Spinal cord (tissue), 10 donors: ENCODE measurements around the gene CSTF3. TPM values are rescaled to one million over a fixed set of nuclear protein-coding genes. Genes with fewer than 3 reads are reported as not detected.
"Not testable (repeated sequence)": the region's sequence is repeated elsewhere in the genome, so short reads cannot be mapped to it uniquely, and the experiment has no call there.

ENCODE experiments used
- DNase-seq, 6 donors: peaks; one replicate each; pipeline versions ENCODE4 v3.0.0 to v3.0.0-alpha.2; 2013 to 2015; ENCODE audit warnings: low spot score in 6 of 6, low read depth in 4 of 6
- H3K27ac ChIP-seq: one replicate; pipeline ENCODE4 v1.5.1; 2013; ENCODE audit warnings: low read depth, low read length, control low read depth
- H3K27me3 ChIP-seq: one replicate; pipeline ENCODE4 v1.6.1; 2013; ENCODE audit warnings: low read length; ENCODE audit not compliant: control insufficient read depth, insufficient read depth
- H3K36me3 ChIP-seq: one replicate; pipeline ENCODE4 v1.6.1; 2013; ENCODE audit warnings: low read length; ENCODE audit not compliant: control insufficient read depth, insufficient read depth
- H3K4me1 ChIP-seq: one replicate; pipeline ENCODE4 v1.6.1; 2013; ENCODE audit warnings: low read length; ENCODE audit not compliant: control insufficient read depth, insufficient read depth
- H3K4me3 ChIP-seq: one replicate; pipeline ENCODE4 v1.5.1; 2013; ENCODE audit warnings: low read depth, low read length, control low read depth
- H3K9me3 ChIP-seq: one replicate; pipeline ENCODE4 v1.6.1; 2013; ENCODE audit warnings: low read length; ENCODE audit not compliant: control insufficient read depth, insufficient read depth
- WGBS: methylation state at CpG from one replicate; pipeline ENCODE4 v1.1.5; 2013; ENCODE audit warnings: missing lambda C conversion rate; ENCODE audit not compliant: insufficient coverage; 5-methylcytosine and 5-hydroxymethylcytosine counted together
- polyA plus RNA-seq, 2 donors: library from polyadenylated mRNA; unstranded; fragments of 120-200 nt; gene quantifications; one replicate each; pipeline ENCODE4 v1.2.1, GENCODE V29; 2013; ENCODE audit not compliant: insufficient read length in 2 of 2
- total RNA-seq, 2 donors: library from RNA; depleted of rRNA in 1 of 2; stranded (reverse); fragments of 120-200 nt in 1 of 2; fragments of >200 nt in 1 of 2; gene quantifications; one replicate each; pipeline versions ENCODE4 v1.2.3 to v1.2.4, GENCODE V29; 2013 to 2014
- donor health status: healthy.

Gene CSTF3
- total and polyA plus RNA-seq, 4 donors: 24.3 to 75.3 (median 55.2) TPM

DNA sequence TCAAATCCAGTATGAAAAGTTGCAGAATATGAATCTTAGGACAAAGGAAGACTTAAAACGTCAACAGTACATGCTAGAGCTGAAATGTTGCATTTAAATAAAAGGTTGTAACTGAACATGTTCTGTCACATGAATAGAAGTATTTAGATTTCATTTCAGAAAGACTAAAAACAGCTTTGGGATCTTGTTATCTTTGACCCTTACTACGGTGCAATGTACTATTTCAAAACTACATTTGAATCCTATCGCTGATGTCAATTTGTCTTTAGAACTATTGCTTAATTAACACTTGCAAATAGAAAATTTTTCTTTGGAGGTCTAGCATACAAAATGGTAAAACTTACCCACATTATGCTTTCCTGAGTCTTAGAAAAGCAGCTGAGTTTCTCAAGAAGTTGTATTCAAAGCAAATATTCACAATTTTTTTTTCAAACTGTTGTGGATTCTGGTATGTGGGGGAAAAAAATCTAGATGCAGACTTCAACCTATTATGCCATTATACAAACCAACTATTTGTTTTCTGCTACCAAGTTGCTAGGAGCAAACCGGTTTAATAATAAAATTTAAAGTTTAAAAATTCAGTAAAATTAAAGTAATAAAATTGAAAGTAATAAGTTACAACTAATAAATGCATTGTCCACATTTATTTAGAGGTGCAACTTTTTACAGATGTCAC lies 25.4 kb downstream of the CSTF3 start:
- no peak overlapping the region for H3K27ac ChIP-seq
- no peak for DNase-seq
- H3K4me1 ChIP-seq: no peaks in the 10 kb centered on the region
- no peaks in the 10 kb centered on the region for H3K9me3 ChIP-seq
- no CpG with 5 or more reads among the region's 4 CpGs for WGBS
- H3K27me3 ChIP-seq: no peaks in the 10 kb centered on the region
- no peaks in the 10 kb centered on the region for H3K36me3 ChIP-seq
- no peak overlapping the region for H3K4me3 ChIP-seq

GRCh38 chr11:33135216-33135615 lies 26.1 kb downstream of the CSTF3 start:
- peak in 2 of 6 donors; percentile 12 for DNase-seq
- WGBS: 60% methylated on average over 1 of the region's 1 CpG
- no peak overlapping the region for H3K27ac ChIP-seq

DNA sequence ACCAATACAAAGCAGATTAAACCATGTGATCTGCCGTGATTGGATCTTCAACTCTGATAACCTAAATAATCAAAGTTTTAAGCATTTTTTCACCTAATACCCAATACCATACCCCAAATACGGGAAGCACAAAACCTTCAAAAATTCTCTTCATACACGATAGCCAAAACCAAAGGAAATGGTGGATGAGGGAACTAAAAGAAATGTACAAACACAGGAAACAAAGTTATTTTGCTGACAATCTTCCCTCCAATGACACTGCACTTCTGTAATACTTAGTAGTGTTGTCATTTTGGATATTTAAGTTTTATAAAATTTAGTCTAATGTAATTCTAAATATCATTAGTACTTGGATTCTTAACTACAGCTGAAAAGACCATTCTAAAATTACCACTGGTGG lies 27.0 kb downstream of the CSTF3 start:
- no peaks in the 10 kb centered on the region for H3K9me3 ChIP-seq
- no peaks in the 10 kb centered on the region for H3K36me3 ChIP-seq
- H3K27ac ChIP-seq: no peak overlapping the region
- no peak for DNase-seq
- no peaks in the 10 kb centered on the region for H3K27me3 ChIP-seq
- WGBS: no CpG with 5 or more reads among the region's 3 CpGs
- no peaks in the 10 kb centered on the region for H3K4me1 ChIP-seq
- H3K4me3 ChIP-seq: no peak overlapping the region

More at GRCh38 chr11:33135216-33135615, 26.1 kb downstream of the CSTF3 start:
- no peak overlapping the region for H3K4me3 ChIP-seq
- H3K4me1 ChIP-seq: no peaks in the 10 kb centered on the region
- H3K36me3 ChIP-seq: no peaks in the 10 kb centered on the region
- H3K27me3 ChIP-seq: no peaks in the 10 kb centered on the region
- H3K9me3 ChIP-seq: no peaks in the 10 kb centered on the region

DNA sequence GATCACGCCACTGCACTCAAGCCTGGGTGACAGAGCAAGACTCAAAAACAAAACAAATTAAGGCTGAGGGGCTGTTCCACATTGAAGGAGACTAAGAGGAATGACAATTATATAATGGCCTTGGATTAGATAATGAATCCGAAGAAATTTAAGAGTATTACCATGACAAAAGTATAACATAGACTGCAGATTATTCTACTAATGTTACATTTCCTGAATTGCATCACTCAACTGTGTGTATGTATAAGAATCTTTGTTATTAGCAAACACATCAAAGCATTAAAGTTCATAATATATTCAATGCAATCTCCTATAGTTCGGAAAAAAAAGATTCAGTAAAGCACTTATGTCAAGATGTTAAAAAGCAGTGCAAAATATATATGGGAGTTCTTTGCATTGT lies 27.5 kb downstream of the CSTF3 start:
- H3K36me3 ChIP-seq: no peaks in the 10 kb centered on the region
- no peak for DNase-seq
- no peak overlapping the region for H3K4me3 ChIP-seq
- no peaks in the 10 kb centered on the region for H3K27me3 ChIP-seq
- no peaks in the 10 kb centered on the region for H3K9me3 ChIP-seq
- no peaks in the 10 kb centered on the region for H3K4me1 ChIP-seq
- no CpG with 5 or more reads among the region's 3 CpGs for WGBS
- H3K27ac ChIP-seq: no peak overlapping the region

DNA sequence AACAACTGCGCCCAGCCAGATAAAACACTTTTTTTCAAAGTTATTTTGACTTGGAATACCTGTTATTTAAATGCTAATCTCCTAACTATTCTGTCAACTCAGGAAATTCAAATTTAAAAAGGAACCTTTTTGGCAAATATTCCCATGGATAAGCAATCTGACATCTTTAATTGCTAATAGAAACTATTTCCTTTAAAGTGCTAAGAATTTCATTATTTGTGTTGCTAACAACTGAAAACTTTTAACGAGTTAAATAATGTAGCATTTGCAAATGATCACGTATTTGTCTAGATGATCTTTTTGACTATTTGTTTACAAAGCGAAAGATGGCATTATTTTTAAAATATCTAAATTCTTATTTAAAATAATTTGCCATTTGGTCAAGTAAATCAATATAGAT lies 28.8 kb downstream of the CSTF3 start:
- no peaks in the 10 kb centered on the region for H3K4me1 ChIP-seq
- no CpG with 5 or more reads among the region's 4 CpGs for WGBS
- H3K27me3 ChIP-seq: no peaks in the 10 kb centered on the region
- no peak overlapping the region for H3K27ac ChIP-seq
- DNase-seq: no peak
- H3K36me3 ChIP-seq: no peaks in the 10 kb centered on the region
- H3K9me3 ChIP-seq: no peaks in the 10 kb centered on the region
- H3K4me3 ChIP-seq: no peak overlapping the region

DNA sequence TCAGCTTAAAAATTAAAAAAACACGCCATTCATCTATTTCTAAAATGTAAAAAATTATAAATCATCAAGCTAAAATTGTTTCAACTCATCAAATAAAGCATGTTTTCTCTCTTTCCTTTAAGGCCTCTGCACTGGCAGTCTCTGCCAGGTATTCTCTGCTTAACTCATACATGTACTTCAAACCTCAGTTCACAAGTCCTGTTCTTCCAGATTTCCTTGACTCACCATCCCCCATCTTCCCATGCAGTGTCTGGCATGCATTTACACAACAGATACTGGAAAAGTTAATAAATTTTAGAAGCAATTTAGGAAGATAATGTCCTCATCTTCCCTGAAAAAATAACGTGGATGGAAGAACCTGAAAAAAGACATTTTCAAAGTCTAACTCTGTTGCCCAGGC lies 32.5 kb downstream of the CSTF3 start:
- H3K4me3 ChIP-seq: no peak overlapping the region
- no peaks in the 10 kb centered on the region for H3K27me3 ChIP-seq
- WGBS: 78% methylated on average over 1 of the region's 2 CpGs
- peaks cover 2% of the 10 kb centered on the region for H3K9me3 ChIP-seq
- DNase-seq: no peak
- H3K36me3 ChIP-seq: no peaks in the 10 kb centered on the region
- no peak overlapping the region for H3K27ac ChIP-seq
- no peaks in the 10 kb centered on the region for H3K4me1 ChIP-seq

DNA sequence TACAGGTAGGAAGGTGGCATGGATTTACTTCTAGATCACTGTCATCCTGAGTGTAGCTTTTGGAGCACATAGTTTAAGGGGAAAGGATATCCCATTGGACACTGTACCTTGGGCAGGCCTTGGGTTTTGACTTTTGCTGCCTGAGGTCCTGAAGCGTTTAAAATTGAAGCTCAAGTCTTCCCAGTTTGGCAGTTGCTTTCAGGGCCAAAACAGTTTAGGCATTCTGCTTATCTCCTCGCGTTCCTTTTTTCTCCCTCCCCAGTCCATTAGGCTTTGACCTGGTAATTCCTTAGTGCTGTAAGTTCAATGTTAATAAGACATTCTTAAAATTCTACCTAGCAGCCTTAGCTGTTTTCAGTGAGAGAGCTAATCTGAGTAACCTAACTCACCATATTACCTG lies 35.7 kb downstream of the CSTF3 start:
- 100% methylated on average over 1 of the region's 3 CpGs for WGBS
- H3K27me3 ChIP-seq: no peaks in the 10 kb centered on the region
- H3K27ac ChIP-seq: no peak overlapping the region
- H3K36me3 ChIP-seq: no peaks in the 10 kb centered on the region
- peaks cover 2% of the 10 kb centered on the region for H3K9me3 ChIP-seq
- H3K4me3 ChIP-seq: no peak overlapping the region
- DNase-seq: no peak
- H3K4me1 ChIP-seq: no peaks in the 10 kb centered on the region

GRCh38 chr11:33125025-33125424 lies 36.3 kb downstream of the CSTF3 start:
- no peak for DNase-seq
- peaks cover 2% of the 10 kb centered on the region for H3K9me3 ChIP-seq
- no peaks in the 10 kb centered on the region for H3K4me1 ChIP-seq
- WGBS: 100% methylated on average over 1 of the region's 2 CpGs
- no peak overlapping the region for H3K27ac ChIP-seq
- no peaks in the 10 kb centered on the region for H3K36me3 ChIP-seq
- no peak overlapping the region for H3K4me3 ChIP-seq
- H3K27me3 ChIP-seq: no peaks in the 10 kb centered on the region

- not testable (repeated sequence) for H3K27me3 ChIP-seq, H3K9me3 ChIP-seq, DNase-seq, H3K27ac ChIP-seq, H3K4me3 ChIP-seq, H3K4me1 ChIP-seq, H3K36me3 ChIP-seq
- WGBS: no CpG with 5 or more reads among the region's 1 CpG
Observed at GRCh38 chr11:33122696-33123095, 38.6 kb downstream of the CSTF3 start.

- H3K36me3 ChIP-seq: no peaks in the 10 kb centered on the region
- H3K4me1 ChIP-seq: no peaks in the 10 kb centered on the region
- no peaks in the 10 kb centered on the region for H3K9me3 ChIP-seq
- no peak for DNase-seq
- H3K4me3 ChIP-seq: no peak overlapping the region
- H3K27ac ChIP-seq: no peak overlapping the region
- no peaks in the 10 kb centered on the region for H3K27me3 ChIP-seq
Observed at GRCh38 chr11:33116535-33116934, 44.7 kb downstream of the CSTF3 start.
